HG02678 (cell line): ENCODE results near the gene SAMD3.
"Not testable (repeated sequence)": the region's sequence is repeated elsewhere in the genome, so short reads cannot be mapped to it uniquely, and the experiment has no call there.

Experiments used
- ATAC-seq: cut with Tn5 transposase; IDR thresholded peaks from one replicate; pipeline ENCODE4 v1.9.1; 2021; ENCODE audit warnings: mild to moderate bottlenecking, moderate library complexity; ENCODE audit not compliant: unreplicated experiment

SAMD3 gene, protein sequence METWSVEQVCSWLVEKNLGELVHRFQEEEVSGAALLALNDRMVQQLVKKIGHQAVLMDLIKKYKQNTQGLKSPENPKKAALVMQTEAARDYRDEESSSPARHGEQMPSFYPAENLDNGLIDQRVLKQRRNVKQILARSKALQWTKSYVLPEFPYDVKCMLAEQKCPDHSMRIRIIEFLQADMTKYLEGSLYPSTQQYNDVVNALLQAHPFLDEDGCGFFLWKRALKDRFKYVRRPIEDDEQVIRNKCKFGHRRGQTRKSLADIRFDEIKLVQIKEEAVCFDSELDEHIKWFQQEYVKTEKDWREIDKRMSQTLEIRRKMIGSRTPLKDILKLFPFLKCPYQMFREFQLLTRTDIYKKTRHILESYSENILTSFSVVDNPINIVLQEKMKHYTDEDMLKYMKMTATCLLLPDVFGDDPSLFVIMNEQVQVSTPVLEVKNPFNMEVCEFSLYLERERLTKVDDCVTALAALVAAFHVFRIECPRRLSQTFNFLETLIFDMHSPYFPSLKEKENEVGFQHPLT

DNA sequence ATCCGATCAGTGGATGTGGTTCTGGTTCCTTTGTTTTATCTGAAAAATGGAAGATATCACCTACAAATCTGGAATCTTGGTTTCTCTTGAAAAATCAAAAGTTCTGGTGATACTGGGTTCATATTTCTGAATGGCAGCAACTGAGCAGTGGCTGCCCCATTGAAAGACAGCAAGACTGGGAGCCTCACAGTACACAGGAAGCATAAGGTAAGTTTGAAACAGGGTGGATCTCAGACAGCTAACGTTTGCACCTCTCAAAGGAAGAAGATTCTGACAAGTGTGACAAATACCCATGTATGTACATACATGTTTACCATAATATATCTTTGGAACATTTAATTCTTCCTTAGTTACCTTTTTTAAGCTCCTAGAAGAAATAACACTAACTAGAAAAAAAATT, at the start of gene SAMD3:
Gene SAMD3 (minus strand): TSS at position 177 of the 400 bp plus-strand sequence. CDS start 7,678 bp downstream, outside the sequence.
- no peak for ATAC-seq

DNA sequence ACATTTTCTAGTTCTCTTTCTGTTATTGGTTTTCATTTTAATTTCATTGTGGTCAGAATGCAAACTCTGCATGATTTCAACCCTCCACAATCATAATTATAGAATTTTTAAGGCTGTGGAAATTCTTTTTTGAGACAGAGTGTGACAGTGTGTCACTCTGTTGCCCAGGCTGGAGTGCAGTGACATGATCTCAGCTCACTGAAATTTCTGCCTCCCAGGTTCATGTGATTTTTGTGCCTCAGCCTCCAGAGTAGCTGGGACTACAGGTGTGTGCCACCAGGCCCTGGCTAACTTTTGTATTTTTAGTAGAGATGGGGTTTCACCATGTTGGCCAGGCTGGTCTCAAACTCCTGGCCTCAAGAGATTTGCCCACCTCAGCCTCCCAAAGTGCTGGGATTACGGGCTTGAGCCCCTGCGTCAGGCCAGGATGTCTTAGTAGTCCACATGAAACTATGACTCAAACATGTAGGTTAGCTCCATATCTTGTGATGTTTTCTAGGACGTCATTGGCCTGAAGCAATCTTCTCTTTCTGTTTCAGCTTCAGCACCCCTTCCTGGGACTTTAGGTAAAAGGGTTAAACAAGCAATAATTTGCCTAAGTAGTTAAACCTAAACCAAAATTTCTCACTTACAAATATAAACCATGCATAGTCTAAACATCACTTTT, 47.4 kb upstream of the SAMD3 start:
- ATAC-seq, result no peak

DNA sequence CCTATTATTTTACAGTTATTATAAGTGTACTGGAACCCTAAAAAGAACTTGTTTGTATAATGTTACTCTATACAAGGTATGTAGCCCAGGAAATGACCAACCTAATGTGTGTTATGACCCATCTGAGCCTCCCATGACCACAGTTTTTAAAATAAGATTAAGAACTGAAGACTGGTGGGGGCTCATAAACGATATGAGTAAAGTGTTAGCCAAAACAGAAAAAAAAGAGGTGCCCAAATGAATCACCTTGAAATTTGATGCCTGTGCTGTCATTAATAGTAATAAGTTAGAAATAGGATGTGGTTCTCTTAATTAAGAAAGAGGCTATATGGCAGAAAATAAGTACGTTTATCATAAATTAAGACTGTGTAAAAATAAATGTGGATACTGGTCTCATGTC, 42.8 kb upstream of the SAMD3 start:
- ATAC-seq, result not testable (repeated sequence)

DNA sequence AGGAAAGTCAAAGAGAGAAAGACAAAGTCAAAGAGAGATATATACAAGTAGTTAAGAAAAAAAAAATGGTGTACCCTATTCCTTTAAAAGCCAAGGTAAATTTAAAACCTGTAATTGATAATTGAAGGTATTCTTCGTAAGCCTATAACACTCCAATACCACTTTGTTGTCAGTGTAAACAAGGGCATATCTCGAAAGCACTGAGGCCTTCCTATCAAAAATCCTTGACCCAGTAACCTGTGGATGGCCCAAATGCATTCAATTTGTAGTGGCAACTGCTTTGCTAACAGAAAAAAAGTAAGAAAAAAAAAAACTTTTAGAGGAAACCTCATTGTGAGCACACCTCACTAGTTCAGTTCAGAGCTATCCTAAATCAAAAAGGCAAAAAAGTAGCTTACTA, 39.3 kb upstream of the SAMD3 start:
- no peak for ATAC-seq

DNA sequence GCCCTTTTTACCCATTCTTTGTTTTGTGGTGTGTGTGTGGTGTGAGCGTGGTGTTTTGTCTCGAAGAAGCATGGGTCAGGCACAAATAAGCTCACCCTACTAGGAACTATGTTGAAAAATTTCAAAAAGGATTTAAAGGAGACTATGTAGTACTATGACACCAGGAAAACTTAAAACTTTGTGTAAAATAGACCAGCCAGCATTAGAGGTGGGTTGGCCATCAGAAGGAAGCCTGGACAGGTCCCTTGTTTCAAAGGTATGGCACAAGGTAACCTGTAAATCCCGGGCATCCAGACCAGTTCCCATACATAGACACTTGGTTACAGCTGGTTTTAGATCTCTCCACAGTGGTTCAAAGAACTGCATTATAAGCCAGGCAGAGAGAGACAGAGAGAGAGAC, 38.8 kb upstream of the SAMD3 start:
- ATAC-seq, result not testable (repeated sequence)

DNA sequence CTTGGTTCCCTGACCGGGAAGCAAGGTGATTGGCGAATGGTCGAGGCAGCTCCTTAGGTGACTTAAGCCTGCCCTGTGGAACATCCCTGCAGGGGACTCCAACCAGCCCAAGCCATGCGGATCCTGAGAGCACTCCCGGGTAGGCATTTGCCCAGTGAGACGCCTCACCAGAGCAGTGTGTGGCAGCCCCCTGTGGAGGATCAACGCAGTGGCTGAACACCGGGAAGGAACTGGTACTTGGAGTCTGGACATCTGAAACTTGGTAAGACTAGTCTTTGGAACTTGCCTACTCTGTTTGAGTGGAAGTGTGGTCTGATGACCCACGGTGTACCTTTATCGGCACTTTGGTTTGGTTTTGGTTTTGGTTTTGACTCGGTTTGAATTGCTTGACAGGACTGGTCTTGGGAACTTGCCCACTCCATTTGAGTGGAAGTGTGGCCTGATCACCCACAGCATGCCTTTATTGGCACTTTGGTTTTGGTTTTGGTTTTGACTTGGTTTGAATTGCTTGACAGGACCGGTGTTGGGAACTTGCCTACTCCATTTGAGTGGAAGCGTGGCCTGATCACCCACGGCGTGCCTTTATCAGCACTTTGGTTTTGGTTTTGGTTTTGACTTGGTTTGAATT, 38.0 kb upstream of the SAMD3 start:
- ATAC-seq, result peak; percentile 44

DNA sequence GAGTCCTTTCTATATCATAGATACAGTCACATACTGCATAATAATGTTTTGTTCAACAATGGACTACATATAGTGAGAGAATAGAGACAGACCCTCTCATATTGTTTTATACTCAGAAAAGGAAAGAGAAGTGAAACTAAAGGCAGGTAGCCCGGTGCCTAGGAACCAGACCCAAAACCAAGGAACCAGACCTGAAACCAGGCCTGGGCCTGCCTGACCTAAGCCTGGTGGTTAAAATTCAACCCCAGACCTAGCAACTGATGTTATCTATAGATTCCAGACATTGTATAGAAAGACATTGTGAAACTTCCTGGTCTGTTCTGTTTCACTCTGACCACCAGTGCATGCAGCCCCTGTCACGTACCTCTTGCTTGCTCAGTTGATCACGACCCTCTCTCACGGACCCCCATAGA, 37.3 kb upstream of the SAMD3 start:
- ATAC-seq, result peak; percentile 65

DNA sequence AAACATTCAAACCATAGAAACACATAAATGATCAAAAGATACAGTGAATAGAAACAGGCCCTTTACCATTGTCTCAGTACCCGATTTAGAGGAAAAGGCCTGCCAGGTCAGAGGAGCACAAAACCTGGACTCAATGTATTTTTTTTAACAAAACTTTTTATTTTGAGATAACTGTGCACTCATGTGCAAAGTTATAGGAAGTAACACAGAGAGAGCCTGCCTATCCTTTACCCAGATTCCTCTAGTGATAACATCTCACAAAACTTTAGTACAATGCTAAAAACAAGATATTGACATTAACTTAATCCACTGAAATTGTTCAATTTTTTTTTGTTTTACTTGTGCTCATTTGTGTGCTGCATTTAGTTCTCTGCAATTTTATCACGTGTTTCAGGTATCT, 36.8 kb upstream of the SAMD3 start:
- ATAC-seq, result peak; percentile 23

DNA sequence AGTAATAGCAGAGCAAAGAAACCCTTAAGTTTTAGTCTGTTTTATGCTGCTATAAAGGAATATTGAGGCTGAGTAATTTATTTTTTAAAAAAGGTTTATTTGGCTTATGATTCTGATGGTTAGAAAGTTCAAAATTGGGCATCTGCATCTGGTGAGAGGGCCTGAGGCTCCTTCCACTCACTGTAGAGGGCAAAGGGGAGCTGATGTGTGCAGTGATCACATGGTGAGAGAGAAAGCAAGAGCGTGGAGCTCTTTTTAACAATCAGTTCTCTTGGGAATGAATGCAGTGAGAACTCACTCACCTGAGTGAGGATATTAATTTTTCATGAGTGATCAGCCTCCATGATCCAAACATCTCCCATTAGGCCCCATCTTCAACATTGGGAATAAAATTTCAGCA, 36.4 kb upstream of the SAMD3 start:
- ATAC-seq, result no peak

DNA sequence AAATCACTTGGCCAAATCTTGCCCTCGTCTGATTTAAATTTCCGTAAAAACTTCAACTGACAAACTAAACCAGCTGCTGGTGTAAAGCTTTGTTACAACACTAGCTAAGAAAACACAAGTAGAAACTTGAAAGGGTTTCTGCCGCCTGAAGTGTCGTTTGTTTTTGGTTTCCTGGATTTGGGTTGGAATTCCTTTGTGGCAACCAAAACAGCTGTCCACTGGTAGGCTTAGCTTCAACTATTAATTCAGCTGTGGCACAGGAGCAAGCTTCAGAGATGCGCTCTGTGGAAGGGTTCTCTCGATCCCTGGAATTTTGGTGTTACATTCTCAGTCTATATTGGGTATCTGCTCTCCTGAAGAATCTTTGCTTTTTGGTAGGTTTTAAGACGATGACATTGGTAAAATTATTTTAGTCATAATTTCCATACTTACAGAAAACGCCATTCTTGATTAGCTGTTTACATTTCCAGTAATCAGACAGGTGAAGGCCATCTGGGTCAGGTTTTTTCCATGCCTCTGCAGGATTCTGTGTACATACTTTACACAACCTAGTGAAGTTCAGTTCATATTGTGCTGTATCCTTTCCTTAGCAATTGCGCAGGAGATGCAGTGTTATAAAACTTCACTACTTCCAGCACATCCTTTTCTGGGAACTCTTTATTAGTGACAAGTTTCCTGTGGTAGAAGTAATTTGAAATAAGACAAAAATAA, 29.9 kb upstream of the SAMD3 start:
- no peak for ATAC-seq

DNA sequence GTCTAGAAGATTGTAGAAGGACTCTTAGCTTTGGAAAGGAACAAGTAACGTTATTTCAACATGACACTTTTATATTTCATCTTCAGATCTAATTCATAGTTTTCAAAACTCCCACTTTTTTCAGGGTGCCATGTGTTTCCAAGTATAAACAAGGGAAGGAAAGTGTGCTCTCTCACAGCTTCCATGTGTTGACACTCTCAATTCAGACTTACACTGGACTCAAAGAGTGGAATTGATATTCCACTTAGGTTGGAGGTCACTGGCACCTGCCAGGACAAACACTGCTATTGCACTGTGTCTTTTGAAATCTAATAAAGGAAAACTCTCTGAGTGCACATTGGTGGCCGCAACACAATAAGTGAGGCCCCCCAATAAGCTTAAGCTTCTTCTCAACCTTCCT, 22.5 kb upstream of the SAMD3 start:
- ATAC-seq, result no peak

DNA sequence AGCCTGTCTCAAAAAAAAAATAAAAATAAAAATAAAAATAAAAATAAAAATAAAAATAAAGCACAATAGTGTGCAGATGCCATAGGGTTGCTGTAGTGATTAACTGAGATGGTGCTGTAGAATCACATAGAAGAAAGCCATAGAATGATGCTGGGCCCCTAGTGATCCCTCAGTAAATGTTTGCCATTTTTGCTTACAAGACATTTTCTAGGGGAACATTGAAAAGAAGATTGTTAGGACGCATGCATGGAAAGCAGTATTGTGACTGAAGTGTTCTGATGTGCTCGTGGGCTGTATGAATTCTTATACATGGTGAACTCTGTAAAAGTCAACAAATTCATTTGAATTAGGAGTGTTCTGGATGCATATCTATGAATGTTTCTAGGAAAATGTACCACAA, 22.0 kb upstream of the SAMD3 start:
- no peak for ATAC-seq

DNA sequence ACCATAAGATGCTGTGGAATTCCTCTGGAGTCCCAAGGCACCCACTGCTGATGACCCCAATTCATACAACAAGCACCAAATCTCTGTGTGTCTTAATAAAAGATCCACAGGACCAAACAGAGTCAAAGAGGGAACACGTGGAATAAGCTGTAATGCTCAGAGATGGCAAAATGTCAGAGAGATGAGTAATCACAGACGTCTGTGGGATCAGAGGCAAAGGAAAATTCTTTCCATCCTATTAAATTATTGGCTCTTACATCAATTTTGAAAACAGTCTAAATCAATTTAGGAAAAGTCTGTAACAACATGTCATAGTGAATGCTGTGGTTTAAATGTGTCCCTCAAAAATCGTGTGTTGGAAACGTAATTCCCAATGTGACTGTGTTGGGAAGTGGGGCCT, 17.5 kb upstream of the SAMD3 start:
- ATAC-seq, result no peak

DNA sequence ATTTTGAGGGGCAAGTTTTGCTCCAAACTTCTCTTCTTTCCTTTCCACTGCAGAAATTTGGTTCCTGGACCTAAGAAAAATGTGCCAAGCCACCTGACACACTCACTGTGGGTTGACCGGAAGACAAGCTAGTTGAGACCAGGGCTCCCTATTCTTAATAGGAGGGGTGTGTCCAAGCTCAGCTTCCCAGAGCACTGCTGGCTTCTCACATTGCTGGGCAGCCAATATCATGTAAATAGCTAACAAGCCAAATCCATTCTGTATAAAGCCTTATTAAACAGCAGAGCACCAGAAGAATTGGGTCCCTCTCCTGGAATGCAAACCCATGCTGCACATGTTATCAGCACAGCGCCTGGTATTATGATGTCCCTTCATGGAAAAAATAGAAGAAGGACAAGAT, 17.0 kb upstream of the SAMD3 start:
- no peak for ATAC-seq

DNA sequence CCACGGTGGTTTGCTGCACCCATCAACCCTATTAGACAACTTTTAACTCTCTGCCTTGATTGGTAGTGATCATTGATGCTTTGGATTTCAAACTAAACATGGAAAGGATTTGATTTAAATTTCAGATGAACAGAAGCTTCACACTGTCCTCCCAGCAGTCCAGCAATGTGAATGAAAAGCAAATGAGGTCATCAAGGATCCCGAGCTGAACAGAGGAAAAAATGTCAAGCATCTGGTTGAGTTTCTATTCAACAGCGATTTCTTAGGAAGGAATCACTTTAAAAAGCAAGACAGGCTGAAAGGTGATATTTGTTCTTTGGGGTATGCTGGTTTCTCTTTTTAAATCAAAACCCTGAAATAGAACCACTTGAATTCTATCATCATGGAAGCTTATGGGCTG, 10.6 kb upstream of the SAMD3 start:
- ATAC-seq, result no peak

DNA sequence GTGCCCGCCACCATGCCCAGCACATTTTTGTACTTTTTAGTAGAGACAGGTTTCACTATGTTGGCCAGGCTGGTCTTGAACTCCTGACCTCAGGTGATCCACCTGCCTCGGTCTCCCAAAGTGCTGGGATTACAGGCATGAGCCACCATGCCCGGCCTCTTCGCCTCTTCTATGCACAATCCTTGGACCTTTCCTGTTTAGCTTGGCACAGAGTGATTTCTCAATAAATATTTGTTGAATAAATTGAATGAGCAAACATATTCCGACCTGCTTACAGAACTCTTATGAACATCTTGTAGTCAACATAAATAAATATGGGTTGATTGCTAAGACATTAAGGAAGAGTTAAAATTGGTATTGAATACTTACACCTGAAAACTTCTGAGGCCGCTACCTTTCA, 7.8 kb upstream of the SAMD3 start:
- ATAC-seq, result not testable (repeated sequence)

DNA sequence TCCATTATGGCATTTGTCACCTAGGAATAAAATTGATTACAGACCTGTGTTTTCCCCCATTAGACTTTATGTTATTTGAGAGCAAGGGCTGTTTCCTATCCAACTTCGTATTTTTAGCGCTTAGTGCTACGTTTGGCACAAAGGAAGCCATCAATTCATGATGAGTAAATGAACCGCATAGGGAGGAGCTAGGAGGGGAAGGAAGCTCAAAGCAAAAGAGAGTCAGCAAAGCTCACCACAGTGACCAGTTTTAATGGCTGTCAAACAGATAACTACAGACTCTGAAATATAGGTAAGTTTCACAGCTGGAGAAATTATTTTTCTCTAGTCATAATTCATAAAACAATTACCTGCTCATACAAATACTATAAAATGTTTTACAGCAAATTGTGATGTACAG, 6.9 kb upstream of the SAMD3 start:
- no peak for ATAC-seq

DNA sequence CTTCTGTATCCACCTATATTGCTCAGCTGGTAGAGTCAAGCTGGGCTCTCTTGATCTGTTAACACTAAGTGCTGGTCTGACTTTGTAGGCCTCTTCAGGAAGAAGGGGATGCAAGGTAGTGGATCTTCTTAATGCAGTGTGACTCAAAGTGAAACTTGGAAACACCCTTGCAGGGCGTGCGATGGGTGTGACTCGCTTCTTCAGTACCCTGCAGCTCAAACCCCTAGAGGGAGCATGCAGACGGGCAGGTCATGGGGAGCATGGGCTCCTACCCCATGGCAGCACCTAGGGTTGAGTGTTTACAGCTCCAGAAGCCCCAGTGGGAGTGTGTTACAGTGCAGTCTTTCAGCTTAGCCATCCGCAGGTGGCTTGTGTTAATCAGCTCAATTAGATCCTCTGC, 757 bp upstream of the SAMD3 start:
- peak; percentile 94 for ATAC-seq

DNA sequence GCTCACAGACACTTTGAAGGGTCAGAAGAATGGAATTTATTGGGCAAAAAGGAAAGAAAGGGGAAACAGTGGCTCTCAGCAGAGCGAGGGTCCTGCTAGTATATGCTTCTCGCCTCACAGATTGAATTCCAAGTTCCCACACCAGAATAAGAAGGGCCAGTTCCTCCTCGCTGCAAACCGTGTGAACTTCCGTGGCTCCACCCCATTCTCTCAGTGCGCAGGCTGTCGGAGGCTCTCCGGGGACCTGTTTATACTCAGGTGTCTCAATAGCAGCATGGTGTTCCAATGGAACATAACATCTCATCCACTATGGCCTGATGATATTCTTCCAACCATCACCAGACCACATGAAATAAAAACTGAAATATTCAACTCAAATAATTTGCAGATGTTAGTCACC, 4.6 kb downstream of the SAMD3 start:
- no peak for ATAC-seq

DNA sequence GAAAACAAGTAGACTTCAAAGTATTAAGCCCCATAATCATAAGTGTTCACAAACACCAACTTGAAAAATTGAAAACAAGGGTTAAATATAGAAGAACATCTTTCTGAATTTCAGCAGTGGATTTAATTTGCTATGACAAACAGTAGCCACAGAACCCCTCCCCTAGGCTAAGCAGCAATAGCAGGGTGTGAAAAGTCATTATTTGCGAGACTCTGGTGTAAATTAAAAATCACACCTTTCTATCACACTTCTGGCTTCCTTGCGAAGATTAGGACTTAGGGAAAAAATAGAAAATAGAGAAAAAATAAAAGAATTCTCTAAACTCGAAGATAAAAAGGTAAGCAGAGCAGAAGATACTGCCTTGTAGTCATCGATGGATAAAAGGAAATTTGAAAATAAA, 6.1 kb downstream of the SAMD3 start:
- no peak for ATAC-seq

DNA sequence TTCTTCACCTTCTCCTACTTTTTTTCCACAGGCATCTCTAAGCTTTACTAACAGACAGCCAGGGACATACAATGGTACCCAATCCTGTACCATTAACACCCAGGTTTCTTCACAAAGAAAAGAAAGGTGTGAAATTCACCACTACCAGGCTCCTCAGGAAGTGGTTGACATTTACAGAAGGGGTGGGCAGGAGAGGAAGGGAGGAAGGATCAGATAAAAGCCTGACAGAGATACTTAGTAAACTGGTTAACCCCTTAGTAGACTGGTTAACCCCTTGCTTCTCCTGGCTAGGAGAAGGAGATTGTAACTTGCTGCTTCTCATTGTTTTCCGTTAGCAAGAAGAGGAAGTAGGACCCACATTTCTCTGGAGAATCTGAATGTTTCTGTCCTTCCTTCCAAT, 7.2 kb downstream of the SAMD3 start:
- ATAC-seq, result no peak
